CD4-positive, alpha-beta T cell treated with Interleukin-10 for 1 hour (primary cell): ENCODE results near the gene ZNF410.

Experiments used
- DNase-seq: peaks from one replicate; pipeline ENCODE4 v3.0.0-alpha.2; 2020

ZNF410 gene

DNA sequence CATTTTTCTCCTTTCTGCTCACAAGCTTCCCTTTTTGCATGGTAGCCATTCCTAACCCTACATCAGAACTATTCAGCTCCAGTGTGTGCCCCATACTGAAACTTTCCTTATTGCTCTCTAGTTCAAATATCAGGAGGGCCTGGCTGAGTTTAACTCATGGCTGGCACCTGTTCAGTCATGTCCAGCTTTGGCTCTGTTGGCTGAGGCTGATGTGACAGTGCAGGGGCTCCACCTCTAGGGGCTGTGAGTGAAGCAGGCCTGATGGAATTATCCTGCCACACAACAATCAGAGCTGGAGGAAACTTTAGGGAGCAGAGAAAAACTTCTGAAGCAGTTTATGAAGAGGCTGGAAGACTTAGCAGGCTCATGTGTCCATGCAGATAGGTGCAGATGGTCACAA lies 71.9 kb downstream of the ZNF410 start:
- no peak for DNase-seq

DNA sequence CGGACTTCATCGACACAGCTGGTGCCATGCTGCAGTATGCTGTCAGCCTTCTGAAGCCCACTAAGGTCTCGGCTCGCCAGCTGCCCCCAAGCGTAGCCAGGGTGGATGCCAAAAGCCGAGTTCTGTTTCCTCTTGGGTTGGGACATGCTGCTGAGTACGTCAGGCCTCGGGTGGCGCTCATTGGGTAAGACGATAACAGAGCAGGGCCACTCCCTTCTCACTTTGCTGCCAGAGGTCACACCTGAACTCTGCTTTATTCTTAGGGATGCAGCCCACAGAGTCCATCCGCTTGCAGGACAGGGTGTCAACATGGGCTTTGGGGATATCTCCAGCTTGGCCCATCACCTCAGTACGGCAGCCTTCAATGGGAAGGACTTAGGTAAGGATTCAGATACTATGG lies 74.5 kb downstream of the ZNF410 start:
- DNase-seq: no peak

DNA sequence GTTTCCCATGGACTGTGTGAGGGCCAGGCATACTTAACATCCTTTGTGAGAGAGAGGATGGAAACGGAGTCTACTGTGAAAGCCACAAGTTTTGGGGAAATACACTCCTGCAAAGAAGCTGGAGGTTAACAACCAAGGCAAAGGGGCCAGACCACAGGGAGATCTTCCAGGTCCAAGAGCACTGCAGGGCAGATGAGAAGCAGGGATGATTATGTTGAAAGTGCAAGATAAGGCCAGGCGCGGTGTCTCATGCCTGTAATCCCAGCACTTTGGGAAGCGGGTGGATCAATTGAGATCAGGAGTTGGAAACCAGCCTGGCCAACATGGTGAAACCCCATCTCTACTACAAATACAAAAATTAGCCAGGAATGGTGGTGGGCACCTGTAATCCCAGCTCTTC lies 78.6 kb downstream of the ZNF410 start:
- no peak for DNase-seq

DNA sequence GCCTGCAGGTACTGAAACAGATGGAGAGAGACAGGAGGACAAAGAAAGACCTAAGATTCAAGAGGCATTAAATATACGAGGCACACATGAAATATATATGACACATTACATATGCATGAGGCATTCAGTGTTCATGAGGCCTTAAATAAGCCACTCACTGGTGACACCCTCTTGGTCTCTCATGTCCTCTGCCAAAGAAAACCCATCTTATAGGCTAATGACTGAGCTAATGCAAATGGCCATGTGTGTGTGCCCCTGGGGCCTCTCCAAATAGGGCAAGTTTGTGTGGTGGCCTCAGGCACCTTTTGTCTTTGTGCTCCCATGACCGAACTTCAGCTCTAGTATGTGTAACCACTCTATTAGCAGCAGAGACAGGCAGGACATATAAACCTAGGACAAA lies 82.2 kb downstream of the ZNF410 start:
- no peak for DNase-seq

DNA sequence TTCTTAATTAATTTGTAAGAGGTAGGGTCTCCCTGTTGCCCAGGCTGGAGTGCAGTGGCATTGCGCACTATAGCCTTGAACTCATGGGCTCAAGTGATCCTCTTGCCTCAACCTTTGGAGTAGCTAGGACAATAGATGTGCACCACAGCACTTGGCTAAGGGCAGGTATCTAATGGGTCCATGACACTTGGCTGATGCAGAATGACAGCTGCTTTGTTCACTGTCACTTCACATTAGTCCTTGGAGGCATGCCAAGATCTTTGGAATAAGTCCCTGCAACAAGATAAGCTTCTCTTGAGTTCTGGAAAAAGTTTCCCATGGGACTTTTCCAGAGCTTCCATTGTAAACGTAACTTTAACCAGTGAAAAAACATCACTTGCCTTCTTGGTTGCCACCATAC lies 86.8 kb downstream of the ZNF410 start:
- DNase-seq: no peak

DNA sequence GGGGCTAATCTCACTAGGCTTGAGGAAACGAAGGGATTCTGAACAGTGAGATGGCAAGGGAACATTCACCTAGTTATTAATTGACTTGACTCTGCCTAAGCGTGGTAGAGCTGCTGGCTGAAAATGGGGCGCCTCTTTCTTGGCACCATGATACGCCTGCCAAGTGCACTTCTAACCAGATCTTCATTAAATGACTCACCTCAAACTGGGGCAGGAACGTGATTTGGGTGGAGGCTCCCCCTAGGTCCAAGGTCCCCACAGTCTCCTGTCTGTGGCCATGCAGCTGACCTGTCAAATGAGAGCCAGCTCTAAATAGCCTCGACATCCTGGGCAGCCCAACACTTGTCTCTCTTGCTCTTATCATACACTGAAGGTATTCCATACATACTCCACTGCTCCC lies 89.5 kb downstream of the ZNF410 start:
- no peak for DNase-seq

DNA sequence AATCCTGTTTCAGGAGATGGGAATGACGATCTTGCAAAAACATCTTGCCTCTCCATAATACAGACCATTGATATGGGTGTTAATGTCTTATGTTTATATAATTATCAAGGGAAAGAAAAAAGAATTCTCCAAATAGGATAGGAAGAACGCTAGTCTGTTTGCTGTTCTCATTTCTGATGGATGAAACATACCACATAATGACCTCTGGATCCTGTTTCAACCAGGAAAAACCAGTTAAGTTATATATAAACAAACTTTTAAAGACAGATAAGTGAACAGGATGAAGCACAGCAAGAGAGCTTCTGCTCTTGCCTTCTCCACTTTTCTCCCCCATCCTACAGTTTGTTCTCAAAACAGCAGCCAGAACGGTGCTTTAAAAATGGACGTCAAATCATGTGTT lies 91.2 kb downstream of the ZNF410 start:
- DNase-seq: no peak
